Measurements from ENCODE around the gene HS3ST3A1. TPM values are rescaled to one million over a fixed set of nuclear protein-coding genes. Genes with fewer than 3 reads are reported as not detected.
"Not testable (repeated sequence)": the region's sequence is repeated elsewhere in the genome, so short reads cannot be mapped to it uniquely, and the experiment has no call there.

The HS3ST3A1 gene
- total RNA-seq, 8 experiments from 2014 or later = 2.7 to 50.7 (median 5.3) TPM

- Histone ChIP-seq H3K4me3 (no peak overlapping the region), H3K4me1 (replicated peaks in 1 of 2) (peaks cover 8 to 12% of the 10 kb centered on the region in 2 donors), H3K27ac (no peak overlapping the region)
- in situ Hi-C loops (cut with MboI; ENCODE audit: low pct_unique_long_range_greater_than_20kb in 2 of 9, low sequenced_read_pairs in 9 of 9, unreplicated experiment in 9 of 9) = no loop called here
- no peak for ATAC-seq (replicated peaks in 6 of 8)
- 20 to 100% (median 90%) methylated on average over 1 to 6 of the region's 6 CpGs; no CpG with 5 or more reads in 1 of the 10 experiments for WGBS, 10 experiments
Observed at GRCh38 chr17:13520899-13521572, 80.7 kb downstream of the HS3ST3A1 start.

GRCh38 chr17:13518261-13519000, 83.3 kb downstream of the HS3ST3A1 start:
- peaks cover 0 to 4% of the 10 kb centered on the region in 2 donors for H3K4me1 ChIP-seq (replicated peaks in 1 of 2)
- H3K27ac ChIP-seq = no peak overlapping the region
- ATAC-seq (replicated peaks in 6 of 8) = peak in 1 of 8 experiments; percentile 46
- in situ Hi-C loops (cut with MboI; ENCODE audit: low pct_unique_long_range_greater_than_20kb in 2 of 9, low sequenced_read_pairs in 9 of 9, unreplicated experiment in 9 of 9) = no loop called here
- H3K4me3 ChIP-seq = no peak overlapping the region
- 48 to 100% (median 92%) methylated on average over 1 to 2 of the region's 2 CpGs; no CpG with 5 or more reads in 2 of the 10 experiments for WGBS, 10 experiments

DNA sequence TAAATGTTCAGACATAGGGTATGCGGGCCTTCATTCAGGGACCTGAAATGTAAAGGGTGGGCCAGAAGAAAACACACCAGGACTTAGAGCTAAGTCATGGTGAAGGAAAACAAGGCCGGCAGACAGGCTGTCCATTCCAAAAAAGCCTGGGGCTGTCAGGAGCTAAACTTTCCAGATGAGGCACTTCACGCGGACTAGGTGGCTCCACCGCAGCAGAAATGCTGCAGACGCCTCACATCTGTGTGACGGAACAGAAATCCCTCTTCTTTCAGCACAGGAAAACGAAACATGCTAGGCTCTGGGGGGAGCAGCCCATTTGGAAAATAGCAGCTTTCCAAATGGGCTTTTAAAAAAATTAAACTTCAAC, 88.7 kb downstream of the HS3ST3A1 start:
- 32 to 100% (median 77%) methylated on average over 1 to 7 of the region's 8 CpGs; no CpG with 5 or more reads in 4 of the 10 experiments for WGBS, 10 experiments
- H3K4me1 ChIP-seq (replicated peaks in 1 of 2) = peaks cover 16% of the 10 kb centered on the region in 2 donors
- H3K4me3 ChIP-seq = no peak overlapping the region
- peak in 2 of 8 experiments; percentile 67 to 70 for ATAC-seq (replicated peaks in 6 of 8)
- H3K27ac ChIP-seq = no peak overlapping the region
- in situ Hi-C loops (cut with MboI; ENCODE audit: low pct_unique_long_range_greater_than_20kb in 2 of 9, low sequenced_read_pairs in 9 of 9, unreplicated experiment in 9 of 9) = no loop called here

GRCh38 chr17:13510062-13510461, 91.7 kb downstream of the HS3ST3A1 start:
- Histone ChIP-seq H3K4me1 (replicated peaks in 1 of 2) (peaks cover 16% of the 10 kb centered on the region in 2 donors), H3K4me3 (peak overlapping the region in 2 of 5 donors; percentile 11 to 18), H3K27ac (peak overlapping the region; percentile 11 to 57)
- in situ Hi-C loops (cut with MboI; ENCODE audit: low pct_unique_long_range_greater_than_20kb in 2 of 9, low sequenced_read_pairs in 9 of 9, unreplicated experiment in 9 of 9) = no loop called here
- 0 to 100% (median 29%) methylated on average over 1 to 5 of the region's 6 CpGs; no CpG with 5 or more reads in 1 of the 10 experiments for whole genome bisulfite sequencing, 10 experiments
- ATAC-seq (replicated peaks in 6 of 8) = peak in 5 of 8 experiments; percentile 93 to 99 (median 98)

- Histone ChIP-seq H3K27ac (no peak overlapping the region), H3K4me1 (replicated peaks in 1 of 2) (peaks cover 16% of the 10 kb centered on the region in 2 donors), H3K4me3 (no peak overlapping the region)
- ATAC-seq (replicated peaks in 6 of 8) = peak in 5 of 8 experiments; percentile 38 to 51 (median 46)
- WGBS, 10 experiments = 40 to 100% (median 71%) methylated on average over 2 to 3 of the region's 3 CpGs
- in situ Hi-C loops (cut with MboI; ENCODE audit: low pct_unique_long_range_greater_than_20kb in 2 of 9, low sequenced_read_pairs in 9 of 9, unreplicated experiment in 9 of 9) = no loop called here
Observed at GRCh38 chr17:13509527-13509926, 92.2 kb downstream of the HS3ST3A1 start.

DNA sequence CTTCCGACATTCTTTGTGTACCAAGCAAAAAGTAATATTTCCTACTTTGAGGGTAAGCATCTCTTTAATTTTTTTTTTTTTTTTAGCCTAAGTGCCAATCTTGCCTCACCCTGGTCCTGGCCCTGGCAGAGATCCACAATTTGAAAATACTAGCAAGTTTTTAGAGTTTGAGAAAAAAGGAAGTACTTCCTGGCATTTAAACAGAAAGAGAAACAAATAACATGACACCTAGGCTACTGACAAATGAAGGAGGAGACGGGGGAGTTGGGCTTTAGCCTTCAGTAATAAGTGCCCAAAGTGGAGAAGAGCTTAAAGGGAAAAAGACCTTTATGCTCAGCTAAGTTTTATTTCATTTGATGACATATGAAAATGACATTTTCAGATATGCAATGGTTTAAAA, 92.8 kb downstream of the HS3ST3A1 start:
- H3K27ac ChIP-seq = no peak overlapping the region
- H3K4me3 ChIP-seq = no peak overlapping the region
- peaks cover 16% of the 10 kb centered on the region in 2 donors for H3K4me1 ChIP-seq (replicated peaks in 1 of 2)
- 66 to 100% (median 88%) methylated on average over 1 to 2 of the region's 2 CpGs for WGBS, 10 experiments
- ATAC-seq (replicated peaks in 6 of 8) = no peak
- in situ Hi-C loops (cut with MboI; ENCODE audit: low pct_unique_long_range_greater_than_20kb in 2 of 9, low sequenced_read_pairs in 9 of 9, unreplicated experiment in 9 of 9) = no loop called here

GRCh38 chr17:13503526-13503925, 98.2 kb downstream of the HS3ST3A1 start:
- in situ Hi-C loops (cut with MboI; ENCODE audit: low pct_unique_long_range_greater_than_20kb in 2 of 9, low sequenced_read_pairs in 9 of 9, unreplicated experiment in 9 of 9) = no loop called here
- WGBS, 10 experiments = 66 to 100% (median 80%) methylated on average over 1 to 6 of the region's 6 CpGs
- H3K4me1 ChIP-seq (replicated peaks in 1 of 2) = no peaks in the 10 kb centered on the region
- no peak overlapping the region for H3K27ac ChIP-seq
- H3K4me3 ChIP-seq = no peak overlapping the region
- ATAC-seq (replicated peaks in 6 of 8) = no peak

DNA sequence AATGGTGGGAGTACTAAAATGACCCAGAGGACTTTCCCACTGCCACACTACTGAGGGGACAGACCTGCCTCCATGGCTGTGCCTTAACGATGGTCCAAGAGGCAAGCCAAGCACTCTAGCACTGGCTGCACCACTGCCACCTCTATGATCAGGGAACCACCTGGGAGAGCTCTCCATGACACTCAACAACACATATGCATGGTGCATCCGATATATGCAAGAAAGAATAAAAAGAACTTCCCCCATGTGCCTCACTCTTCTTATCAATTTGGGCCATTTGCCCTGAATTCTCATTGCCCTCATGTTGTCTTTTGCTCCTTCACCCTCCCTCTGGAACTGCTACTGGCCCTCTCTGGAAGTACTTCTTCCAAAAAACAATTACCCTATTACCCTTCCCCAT, 99.5 kb downstream of the HS3ST3A1 start:
- ATAC-seq (replicated peaks in 6 of 8) = no peak
- in situ Hi-C loops (cut with MboI; ENCODE audit: low pct_unique_long_range_greater_than_20kb in 2 of 9, low sequenced_read_pairs in 9 of 9, unreplicated experiment in 9 of 9) = no loop called here

DNA sequence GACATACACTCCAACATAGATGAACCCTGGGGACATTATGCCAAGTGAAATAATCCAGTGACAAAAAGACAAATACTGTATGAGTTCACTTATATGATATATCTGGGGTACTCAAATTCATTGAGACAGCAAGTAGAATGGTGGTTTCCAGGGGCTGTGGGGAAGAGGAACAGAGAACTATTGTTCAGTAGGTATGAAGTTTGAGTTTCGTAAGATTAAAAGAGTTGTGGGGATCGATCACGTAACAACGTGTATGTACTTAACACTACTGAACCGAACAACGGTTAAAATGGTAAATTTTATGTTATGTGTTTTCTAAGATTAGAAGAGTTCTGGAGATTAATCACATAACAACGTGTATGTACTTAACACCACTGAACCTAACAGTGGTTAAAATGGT, 100.8 kb downstream of the HS3ST3A1 start:
- in situ Hi-C loops (cut with MboI; ENCODE audit: low pct_unique_long_range_greater_than_20kb in 2 of 9, low sequenced_read_pairs in 9 of 9, unreplicated experiment in 9 of 9) = no loop called here
- WGBS, 10 experiments = 90 to 100% (median 97%) methylated on average over 3 to 7 of the region's 7 CpGs
- no peak overlapping the region for H3K27ac ChIP-seq

More for the DNA sequence above, 99.5 kb downstream of the HS3ST3A1 start:
- WGBS, 10 experiments = 83 to 100% (median 93%) methylated on average over 1 to 2 of the region's 2 CpGs; no CpG with 5 or more reads in 5 of the 10 experiments
- Histone ChIP-seq H3K4me3 (no peak overlapping the region), H3K27ac (no peak overlapping the region), H3K4me1 (replicated peaks in 1 of 2) (no peaks in the 10 kb centered on the region)

DNA sequence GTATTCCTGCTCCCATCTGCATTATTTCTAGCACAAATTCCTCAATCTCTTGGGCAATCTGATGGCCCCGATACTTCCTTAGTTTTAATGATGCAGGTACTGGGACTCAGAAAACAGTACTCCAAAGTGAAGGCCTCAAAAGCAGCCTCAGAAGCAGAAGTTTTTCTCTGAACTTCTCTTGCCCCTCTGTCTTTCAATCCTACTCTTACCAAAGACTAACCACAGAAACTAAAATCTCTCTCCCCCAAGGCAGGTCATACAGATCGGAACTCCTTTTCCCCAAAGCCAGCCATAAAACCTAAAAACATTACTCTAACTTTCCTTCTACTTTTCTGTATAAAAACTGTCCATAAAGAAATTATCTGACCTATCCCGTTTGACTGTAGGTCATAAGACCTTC, 103.5 kb downstream of the HS3ST3A1 start:
- ATAC-seq (replicated peaks in 6 of 8) = no peak
- in situ Hi-C loops (cut with MboI; ENCODE audit: low pct_unique_long_range_greater_than_20kb in 2 of 9, low sequenced_read_pairs in 9 of 9, unreplicated experiment in 9 of 9) = no loop called here
- Histone ChIP-seq H3K4me3 (no peak overlapping the region), H3K27ac (no peak overlapping the region), H3K4me1 (replicated peaks in 1 of 2) (peaks cover 0 to 10% of the 10 kb centered on the region in 2 donors)
- 64 to 100% (median 87%) methylated on average over 2 to 3 of the region's 3 CpGs; no CpG with 5 or more reads in 1 of the 10 experiments for WGBS, 10 experiments

More for the DNA sequence above, 100.8 kb downstream of the HS3ST3A1 start:
- H3K4me3 ChIP-seq = no peak overlapping the region
- no peak for ATAC-seq (replicated peaks in 6 of 8)
- H3K4me1 ChIP-seq (replicated peaks in 1 of 2) = no peaks in the 10 kb centered on the region

GRCh38 chr17:13496553-13497056, 105.1 kb downstream of the HS3ST3A1 start:
- ATAC-seq (replicated peaks in 6 of 8); H3K27ac ChIP-seq; in situ Hi-C loops (cut with MboI; ENCODE audit: low pct_unique_long_range_greater_than_20kb in 2 of 9, low sequenced_read_pairs in 9 of 9, unreplicated experiment in 9 of 9); H3K4me3 ChIP-seq: not testable (repeated sequence)
- H3K4me1 ChIP-seq (replicated peaks in 1 of 2) = peaks cover 0 to 12% of the 10 kb centered on the region in 2 donors
- 95 to 100% (median 100%) methylated on average over 1 to 7 of the region's 35 CpGs; no CpG with 5 or more reads in 3 of the 10 experiments for WGBS, 10 experiments

DNA sequence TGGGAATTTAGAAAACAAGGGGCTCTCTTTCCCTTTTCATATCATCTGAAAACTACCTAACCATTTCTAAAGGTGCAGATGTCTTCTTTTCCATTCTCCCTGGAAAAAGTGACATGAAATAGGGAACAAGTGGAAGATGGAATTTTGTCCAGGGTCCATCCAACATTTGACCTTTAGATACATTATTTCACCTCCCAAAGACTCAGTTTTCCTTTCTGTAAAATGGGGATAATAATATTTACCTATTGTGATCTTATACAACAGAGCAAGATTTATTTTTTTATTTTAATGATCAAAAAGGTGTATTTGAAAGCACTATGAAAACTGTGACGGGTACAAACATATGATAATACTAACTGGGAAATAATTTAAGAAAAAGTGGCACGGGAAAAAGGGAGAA, 106.3 kb downstream of the HS3ST3A1 start:
- no peak overlapping the region for H3K4me3 ChIP-seq
- no peak for ATAC-seq (replicated peaks in 6 of 8)
- in situ Hi-C loops (cut with MboI; ENCODE audit: low pct_unique_long_range_greater_than_20kb in 2 of 9, low sequenced_read_pairs in 9 of 9, unreplicated experiment in 9 of 9) = no loop called here
- H3K27ac ChIP-seq = no peak overlapping the region
- WGBS, 10 experiments = 83 to 100% (median 97%) methylated on average over 1 to 2 of the region's 2 CpGs; no CpG with 5 or more reads in 1 of the 10 experiments
- peaks cover 0 to 12% of the 10 kb centered on the region in 2 donors for H3K4me1 ChIP-seq (replicated peaks in 1 of 2)

- no peak overlapping the region for H3K27ac ChIP-seq
- in situ Hi-C loops (cut with MboI; ENCODE audit: low pct_unique_long_range_greater_than_20kb in 2 of 9, low sequenced_read_pairs in 9 of 9, unreplicated experiment in 9 of 9) = no loop called here
- no peak overlapping the region for H3K4me3 ChIP-seq
- peaks cover 0 to 12% of the 10 kb centered on the region in 2 donors for H3K4me1 ChIP-seq (replicated peaks in 1 of 2)
- no peak for ATAC-seq (replicated peaks in 6 of 8)
- WGBS, 10 experiments = 55 to 100% (median 73%) methylated on average over 1 to 4 of the region's 4 CpGs; no CpG with 5 or more reads in 1 of the 10 experiments
Observed at GRCh38 chr17:13492737-13493122, 109.0 kb downstream of the HS3ST3A1 start.
